HUDEP-2 (cell line): Measurements from ENCODE around the gene SULT1A2.
A peak's percentile ranks its signal among the peaks of the same experiment; 100 is the strongest.

Experiments
- DNase-seq, 76 experiments: peaks; one replicate each; lab custom pipeline; 2025; ENCODE audit not compliant: unreplicated experiment in 76 of 76; lab: John Stamatoyannopoulos, UW

Gene SULT1A2

DNA sequence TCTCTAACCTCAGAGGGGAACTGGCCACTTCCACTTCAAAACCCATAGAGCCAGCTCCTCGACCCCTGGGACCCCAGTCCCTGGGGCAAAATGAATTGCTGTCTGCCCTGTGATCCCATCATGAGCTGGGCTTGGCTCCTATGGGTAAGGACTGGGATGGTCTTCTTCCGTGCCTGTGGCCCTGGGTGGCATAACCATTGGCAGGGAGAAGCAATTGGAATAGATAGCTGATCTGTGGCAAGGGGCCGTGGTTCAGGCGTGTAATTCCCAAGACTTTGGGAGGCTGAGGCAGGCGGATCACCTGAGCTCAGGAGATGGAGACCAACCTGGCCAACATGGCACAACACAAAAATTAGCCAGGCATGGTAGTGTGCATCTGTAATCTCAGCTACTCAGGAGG lies 4.3 kb downstream of the SULT1A2 start:
- DNase-seq: no peak

DNA sequence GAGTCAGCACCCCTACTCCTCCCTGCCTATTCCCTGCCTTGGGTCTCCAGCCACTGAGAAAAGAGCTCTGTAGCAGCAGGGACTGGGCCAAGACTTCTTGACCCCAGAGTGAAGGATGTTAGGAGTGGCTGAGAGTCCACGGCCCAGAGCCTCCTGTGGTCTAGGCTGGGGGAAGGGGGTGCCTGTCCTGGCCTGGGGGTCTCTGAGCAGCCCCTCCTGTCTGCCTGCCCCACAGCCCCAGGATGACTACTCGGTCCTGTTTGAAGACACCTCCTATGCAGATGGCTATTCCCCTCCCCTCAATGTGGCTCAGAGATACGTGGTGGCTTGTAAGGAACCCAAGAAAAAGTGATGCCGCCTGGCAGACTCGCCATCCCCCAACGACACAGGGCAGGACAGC lies 5.5 kb downstream of the SULT1A2 start:
- DNase-seq: no peak

DNA sequence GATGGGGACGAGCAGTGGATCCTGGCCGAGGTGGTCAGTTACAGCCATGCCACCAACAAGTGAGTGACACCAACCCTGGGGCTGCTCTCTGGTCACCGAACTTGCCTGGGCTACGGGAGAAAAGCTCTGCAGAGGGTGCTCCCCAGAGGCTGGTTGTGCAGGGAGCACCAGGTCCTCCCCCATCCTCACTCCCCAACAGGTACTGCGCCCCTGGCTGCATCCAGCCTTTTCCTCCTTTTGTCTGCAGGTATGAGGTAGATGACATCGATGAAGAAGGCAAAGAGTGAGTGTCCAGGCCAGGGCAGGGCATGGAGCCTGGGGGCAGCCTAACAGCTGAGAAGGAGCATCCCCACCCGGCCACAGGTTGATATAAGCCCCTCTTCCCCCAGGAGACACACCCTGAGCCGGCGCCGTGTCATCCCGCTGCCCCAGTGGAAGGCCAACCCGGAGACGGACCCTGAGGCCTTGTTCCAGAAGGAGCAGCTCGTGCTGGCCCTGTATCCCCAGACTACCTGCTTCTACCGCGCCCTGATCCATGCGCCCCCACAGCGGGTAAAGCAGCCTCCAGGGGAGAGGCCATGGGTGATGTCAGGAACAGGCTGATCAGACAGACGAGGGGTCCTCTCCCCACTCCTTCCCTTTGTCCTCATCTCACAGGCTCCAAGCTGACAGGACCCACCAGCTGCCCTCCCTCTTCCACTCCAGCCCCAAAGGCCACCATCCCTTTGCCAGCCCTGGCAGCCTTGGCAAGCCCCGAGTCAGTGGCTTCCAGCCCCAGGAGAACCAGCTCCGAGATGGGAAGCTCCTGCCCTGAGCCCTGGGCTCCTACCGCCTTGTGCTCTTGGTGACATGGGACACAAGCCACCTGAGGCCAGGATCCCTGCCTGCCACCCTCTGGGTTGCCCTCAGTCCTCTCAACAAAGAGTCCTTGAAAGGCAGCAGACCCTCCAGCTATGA lies 6.2 kb downstream of the SULT1A2 start:
- no peak for DNase-seq

DNA sequence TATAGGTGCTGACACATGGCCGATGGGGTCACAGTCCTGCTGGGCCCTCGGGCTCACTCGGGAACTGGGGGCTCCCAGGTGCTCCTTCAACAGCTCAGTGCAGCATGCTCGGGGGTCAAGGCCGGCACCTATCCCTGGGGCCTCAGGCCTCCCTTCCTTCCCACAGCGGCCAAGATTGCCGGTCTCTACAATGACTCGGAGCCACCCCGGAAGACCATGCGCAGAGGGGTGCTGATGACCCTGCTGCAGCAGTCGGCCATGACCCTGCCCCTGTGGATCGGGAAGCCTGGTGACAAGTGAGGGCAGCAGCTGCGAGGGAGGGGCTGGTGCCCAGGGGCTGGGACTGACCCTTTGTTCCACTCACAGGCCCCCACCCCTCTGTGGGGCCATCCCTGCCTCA lies 6.9 kb downstream of the SULT1A2 start:
- DNase-seq: no peak

DNA sequence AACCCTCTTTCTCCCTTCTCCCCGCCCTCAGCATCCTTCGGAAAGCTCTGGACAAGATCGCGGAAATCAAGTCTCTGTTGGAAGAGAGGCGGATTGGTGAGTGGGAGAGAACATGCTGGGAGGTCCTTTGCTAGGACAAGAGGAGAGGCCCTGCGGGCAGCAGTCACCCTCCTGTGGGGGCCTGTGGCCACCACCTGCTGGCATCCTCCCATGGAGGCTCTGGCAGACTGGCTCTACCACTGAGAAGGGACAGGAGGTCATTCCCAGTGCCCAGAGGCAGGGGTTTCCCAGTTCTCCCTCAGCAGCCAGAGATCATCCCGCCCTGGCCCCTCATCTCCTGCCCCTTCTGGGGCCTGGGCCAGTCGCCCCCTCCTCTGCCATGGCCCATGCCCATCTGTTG lies 7.8 kb downstream of the SULT1A2 start:
- no peak for DNase-seq

DNA sequence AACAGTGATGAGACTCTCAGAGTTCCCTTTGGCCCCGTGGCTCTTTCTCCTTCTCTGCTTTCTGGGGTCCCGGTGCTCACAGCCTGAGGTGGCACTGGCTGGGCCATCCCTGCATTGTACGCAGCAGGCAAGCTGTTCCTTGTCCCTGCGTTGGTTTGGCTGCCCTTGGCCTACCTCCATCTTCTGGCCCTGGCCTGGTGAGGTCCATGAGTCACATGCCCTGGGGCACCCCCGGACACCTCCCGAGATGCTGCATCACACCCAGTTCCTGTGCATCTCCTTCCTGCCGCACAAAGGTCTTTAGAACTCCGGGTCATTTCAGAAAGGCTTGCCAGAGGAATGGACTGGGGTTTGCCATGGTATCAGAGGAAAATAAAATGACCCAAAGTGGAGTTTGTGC lies 9.5 kb downstream of the SULT1A2 start:
- no peak for DNase-seq

DNA sequence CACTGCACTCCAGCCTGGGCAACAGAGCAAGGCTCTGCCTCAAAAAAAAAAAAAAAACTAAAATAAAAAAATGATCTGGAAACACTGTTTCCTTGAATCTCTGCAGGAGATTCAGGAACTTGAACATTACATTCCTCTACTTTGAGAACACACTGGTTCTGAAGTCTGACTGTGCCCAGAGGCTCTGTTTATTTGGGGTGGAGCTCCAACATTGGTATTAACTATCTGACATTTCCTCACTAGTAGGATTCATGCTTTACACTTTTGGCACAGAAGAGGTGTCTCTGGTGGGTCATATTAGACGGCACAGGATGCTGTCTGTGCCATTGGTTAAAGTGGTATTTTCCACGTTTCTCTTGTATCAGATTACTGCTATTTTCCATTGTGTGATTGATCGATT lies 10.4 kb downstream of the SULT1A2 start:
- DNase-seq: no peak

DNA sequence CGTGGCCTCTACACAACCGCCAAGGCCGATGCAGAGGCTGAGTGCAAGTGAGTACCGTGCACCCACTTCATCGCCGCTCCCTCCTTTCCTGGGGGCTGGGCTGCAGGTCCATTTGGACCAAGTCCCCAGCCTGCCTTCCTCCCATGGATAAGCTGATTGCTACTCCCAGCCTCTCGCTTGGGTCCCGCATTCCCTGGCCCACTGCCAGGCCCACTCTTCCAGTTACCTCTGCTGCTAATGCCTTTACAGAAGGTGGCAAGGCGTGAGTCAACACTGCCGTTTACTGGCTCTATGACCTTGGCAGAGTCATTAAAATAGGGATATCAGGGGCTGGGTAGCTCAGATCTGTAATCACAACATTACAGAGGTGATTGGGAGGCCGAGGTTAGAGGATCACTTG lies 11.2 kb downstream of the SULT1A2 start:
- no peak for DNase-seq

DNA sequence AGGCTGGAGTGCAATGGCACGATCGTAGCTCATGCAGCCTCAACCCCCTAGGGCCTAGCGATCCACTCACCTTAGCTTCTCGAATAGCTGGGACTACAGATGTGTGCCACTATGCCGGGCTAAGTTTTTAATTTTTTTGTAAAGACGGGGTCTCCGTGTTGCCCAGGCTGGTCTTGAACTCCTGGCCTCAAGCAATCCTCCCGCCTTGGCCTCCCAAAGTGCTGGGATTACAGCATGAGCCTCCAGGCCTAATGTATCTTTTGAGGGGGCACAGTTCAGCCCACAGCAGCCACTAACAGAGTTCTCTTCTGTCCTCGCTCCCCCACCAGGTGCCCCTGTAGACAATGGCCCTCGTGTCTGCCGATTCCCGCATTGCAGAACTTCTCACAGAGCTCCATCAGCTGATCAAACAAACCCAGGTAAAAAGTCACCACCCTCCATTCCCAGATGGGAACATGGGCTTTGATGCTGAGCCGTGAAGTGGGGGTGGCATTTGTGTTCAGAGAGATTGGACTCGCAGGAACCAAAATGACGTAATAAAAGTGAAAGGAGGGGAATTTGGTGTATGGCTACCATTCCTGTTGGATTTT lies 16.0 kb downstream of the SULT1A2 start:
- no peak for DNase-seq

DNA sequence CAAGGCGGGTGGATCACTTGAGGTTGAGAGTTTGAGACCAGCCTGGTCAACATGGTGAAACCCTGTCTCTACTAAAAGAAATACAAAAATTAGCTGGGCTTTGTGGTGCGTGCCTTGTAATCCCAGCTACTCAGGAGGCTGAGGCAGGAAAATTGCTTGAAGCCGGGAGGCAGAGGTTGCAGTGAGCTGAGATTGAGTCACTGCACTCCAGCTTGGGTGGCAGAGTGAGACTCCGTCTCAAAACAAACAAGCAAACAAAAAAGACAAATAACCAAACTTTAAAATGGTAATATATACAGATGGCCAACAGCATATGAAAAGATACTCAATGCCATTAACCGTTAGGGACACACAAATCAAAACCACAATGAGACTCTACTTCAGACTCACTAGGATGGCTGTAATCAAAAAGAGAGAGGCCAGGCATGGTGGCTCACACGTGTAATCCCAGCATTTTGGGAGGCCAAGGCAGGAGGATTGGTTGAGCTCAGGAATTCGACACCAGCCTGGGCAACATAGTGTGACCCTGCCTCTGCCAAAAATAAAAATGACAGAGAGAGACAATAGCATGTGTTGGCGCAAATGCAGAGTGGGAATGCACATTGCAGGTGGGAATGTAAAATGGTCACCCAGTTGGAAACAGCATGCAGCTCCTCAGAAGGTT lies 21.3 kb downstream of the SULT1A2 start:
- no peak for DNase-seq

DNA sequence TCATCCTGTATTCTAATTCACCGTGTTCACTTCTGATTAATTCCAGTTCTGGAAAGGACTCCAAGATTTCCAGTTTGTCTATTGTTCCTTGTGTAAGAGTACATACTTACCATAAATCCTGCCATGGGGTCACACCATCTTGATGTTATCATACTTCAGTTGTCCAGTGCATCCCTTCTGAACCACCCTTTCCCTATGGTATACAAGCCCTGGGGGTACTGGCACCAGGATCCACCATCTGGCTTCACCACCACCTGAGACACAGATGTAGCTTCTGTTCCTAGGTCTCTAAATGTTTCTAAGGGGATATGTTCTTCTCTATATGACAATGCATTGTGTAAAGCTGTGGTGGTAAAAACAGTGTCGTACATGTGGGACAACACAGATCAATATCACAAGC lies 21.9 kb downstream of the SULT1A2 start:
- DNase-seq: no peak

DNA sequence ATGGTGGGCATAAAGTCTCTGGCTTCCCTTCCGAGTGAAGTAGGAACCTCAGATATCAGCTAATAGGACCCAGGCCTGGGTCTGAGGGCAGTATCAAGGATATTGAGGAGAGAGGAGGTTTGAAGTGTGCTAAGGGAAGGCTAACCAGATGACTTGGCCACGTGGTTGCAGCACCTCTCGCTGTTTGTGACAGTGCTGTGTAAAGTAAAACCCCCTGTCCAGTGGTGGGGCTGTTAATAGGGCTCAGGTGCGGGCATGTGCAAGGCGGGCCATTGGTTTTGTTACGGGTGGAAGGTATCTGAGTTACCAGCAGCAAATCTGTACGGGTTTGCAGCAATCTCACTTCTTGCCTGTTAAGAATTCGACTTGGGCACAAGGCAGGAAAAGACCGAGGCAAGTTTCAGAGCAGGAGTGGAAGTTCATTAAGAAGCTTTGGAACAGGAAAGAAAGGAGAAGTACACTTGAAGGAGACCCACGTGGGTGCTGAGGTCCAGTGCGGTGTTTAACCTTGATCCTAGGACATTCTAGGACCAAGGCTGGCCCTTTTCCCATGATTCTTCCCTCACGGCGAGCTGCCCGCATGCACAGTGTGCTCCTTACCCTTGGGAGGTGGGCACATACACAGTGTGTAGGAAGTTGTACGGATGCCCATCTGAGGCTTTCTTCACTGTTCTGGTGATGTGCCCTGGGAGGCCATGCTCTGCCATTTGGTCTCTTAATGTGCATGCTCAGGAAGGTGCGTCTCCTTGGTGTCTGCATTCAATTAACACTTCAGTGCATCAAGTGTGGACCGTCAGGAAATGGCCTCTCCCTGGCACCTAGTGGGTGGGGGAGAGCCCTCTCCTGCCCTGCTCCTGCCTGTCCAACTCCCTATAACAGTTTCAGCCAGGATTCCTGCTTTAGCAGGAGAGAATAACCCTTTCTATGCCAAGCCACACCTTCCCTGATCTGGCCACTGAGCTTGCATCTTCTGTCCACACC lies 22.8 kb downstream of the SULT1A2 start:
- no peak for DNase-seq

DNA sequence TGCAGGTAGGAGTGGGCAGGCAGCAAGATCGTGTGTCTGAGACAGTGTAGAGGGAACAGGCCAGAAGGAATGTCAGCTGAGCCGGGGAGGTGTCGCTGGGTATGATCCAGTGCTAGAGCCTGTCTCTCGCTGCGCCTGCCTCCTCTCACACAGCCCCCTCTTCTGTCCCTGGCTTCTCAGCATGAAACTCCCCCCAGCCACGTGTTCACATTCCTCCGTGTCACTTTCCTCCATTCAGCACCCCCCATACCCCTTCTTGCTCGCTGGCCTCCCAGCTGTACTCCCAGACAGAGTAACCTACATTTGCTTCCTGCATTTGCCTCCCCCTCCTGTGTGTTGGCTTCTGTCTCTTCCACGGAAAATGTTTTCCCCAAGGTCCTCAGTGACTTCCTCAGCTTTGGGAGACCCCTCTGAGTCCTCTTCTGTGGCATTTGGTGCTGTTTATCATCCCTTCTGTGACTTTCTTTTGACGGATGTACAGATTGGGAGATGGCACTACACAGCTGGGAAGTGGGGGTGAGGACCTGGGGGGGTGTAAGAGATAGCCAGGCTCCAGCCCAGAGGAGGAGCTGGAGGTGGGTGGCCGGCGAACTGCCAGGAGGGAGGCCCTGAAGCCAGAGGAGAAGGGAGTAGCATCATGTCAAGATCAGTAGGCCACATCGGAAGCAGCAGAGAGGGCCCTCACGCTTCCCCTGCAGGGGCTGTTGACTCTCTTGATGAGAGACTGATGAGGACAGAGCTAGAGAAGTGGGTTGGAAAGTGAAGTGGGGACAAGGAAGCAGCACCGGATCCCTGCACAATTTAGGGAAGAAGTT lies 23.9 kb downstream of the SULT1A2 start:
- peak in 1 of 76 experiments; percentile 17 for DNase-seq

DNA sequence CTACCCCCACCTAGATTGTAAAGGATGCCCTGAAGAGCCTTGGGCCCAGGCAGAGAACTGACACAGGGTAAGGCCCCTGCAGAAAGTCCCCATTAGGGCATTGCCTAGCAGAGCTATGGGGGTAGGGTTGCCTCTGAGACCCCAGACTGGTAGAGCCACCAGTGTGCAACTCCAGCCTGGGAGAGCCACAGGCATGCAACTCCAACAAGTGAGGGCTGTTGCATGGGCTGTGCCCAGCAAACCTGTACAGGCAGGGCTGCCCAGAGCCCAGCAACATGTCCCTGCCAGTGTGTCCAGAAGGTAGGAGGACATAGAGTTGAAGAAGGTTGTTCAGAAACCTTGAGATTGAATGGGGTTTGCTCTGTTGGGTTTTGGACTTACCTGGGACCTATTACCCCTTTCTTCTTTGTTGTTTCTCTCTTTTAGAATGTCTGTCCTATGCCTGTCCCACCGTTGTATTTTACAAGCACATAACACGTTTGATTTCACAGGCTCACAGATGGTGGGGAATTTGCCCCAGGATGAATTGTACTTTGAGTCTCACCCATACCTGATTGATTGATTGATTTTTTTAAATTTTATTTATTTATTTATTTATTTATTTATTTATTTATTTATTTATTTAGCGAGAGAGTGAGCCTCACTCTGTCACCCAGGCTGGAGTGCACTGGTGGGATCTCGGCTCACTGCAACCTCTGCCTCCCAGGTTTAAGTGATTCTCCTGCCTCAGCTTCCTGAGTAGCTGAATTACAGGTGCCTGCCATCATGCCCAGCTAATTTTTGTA lies 26.7 kb downstream of the SULT1A2 start:
- DNase-seq: no peak

DNA sequence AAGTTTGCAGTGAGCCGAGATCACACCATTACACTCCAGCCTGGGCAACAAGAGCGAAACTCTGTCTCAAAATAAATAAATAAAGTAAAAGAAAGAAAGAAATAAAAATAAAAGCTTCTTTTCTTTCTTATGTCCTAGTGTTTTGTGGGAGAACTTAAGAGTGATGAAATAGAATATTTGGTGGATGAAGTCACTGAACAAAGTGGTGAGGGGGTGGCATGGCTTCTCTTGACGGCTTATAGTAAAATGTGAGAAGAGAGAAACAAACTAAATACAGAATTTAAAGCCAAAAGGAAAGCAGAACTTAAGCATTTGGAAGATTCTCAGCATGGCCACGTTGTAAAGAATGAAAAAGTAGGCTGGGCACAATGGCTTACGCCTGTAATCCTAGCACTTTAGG lies 27.8 kb downstream of the SULT1A2 start:
- DNase-seq: no peak

DNA sequence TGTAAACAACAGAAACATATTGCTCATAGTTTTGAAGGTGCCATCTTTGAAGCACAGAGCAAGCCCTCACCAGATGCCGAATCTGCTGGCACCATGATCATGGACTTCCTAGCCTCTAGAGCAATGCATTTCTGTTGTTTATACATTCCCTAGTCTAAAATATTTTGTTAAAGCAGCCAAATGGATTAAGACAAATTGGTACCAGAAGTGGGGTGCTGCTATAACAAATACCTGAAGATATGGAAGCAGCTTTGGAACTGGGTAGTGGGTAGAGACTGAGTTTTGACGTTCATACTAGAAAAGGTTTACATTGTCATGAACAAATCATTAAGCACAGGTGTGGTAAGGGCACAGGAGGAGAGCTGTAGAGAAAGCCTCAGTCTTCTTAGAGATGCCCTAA lies 29.6 kb downstream of the SULT1A2 start:
- DNase-seq: no peak

DNA sequence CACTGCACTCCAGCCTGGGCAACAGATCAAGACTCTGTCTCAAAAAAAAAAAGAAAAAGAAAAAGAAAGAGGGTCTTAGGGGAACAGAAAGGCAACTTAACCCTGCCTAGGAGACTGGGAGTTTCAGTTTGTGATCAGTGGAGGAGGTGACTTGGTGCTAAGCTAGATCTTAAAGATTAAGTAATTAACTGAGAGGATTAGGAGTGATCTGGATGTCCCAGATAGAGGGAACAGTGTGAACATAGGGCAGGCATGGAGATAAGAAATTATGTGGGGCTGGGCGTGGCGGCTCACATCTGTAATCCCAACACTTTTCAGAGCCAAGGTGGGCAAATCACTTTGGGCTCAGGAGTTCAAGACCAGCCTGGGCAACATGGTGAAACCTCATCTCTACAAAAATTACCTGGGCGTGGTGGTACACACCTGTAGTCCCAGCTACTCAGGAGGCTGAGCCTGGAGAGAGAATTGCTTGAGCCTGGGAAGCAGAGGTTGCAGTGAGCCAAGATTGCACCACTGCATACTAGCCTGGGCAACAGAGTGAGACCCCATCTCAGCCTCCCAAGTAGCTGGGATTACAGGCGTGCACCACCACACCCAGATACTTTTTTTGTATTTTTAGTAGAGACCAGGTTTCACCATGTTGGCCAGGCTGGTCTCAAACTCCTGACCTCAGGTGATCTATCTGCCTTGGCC lies 30.5 kb downstream of the SULT1A2 start:
- peak in 7 of 76 experiments; percentile 2 to 29 (median 6) for DNase-seq

DNA sequence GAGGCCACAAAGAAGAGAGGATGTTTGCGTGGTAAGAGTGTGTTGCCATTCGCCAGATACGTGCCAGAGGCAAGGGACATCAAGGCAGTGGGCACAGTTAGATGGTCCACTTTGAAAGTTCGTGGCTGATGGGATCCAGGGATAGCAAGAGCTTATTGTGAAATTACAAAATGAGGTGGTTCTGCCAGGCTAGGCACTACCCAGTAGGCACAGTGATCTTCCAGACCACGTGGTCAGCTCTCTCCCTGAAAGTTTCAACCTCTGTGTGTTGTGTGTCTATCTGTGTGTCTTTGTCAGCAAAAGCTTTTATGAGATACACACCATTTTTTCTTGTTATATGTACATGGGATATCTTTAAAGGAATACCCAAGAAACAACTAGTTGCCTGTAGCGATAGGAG lies 33.6 kb downstream of the SULT1A2 start:
- no peak for DNase-seq
